PC-9 (cell line): ENCODE data around the gene DEAF1. TPM values are rescaled to one million over a fixed set of nuclear protein-coding genes. Genes with fewer than 3 reads are reported as not detected.

Experiments used
- BruUV-seq: library from RNA; stranded (reverse); fragments of 400-500 nt; replicated peaks from 2 replicates; lab custom pipeline; 2021; lab: Mats Ljungman, UMichigan
- CTCF ChIA-PET: fragments of 300-600 bp; sonication (Branson Sonifier 250); formaldehyde crosslinking; loops from one replicate; lab custom pipeline; 2022; ENCODE audit warnings: antibody characterized with exemption; lab: Charles Lee
- POLR2A ChIA-PET: fragments of 300-600 bp; sonication (Branson Sonifier 250); formaldehyde crosslinking; loops from one replicate; lab custom pipeline; 2022; ENCODE audit warnings: antibody characterized with exemption; ENCODE audit not compliant: unreplicated experiment; lab: Charles Lee
- DNase-seq, 2 experiments: peaks; one replicate each; pipeline versions ENCODE4 v3.0.0 to v3.0.0-alpha.2; 2015 to 2022; ENCODE audit warnings: mixed read lengths in 1 of 2
- H2AFZ ChIP-seq: fragments of 200-600 bp; sonication (generic); 2 replicates; pipeline ENCODE4 v1.8.1; 2017; ENCODE audit warnings: antibody characterized with exemption
- H3F3A ChIP-seq: fragments of 200-600 bp; sonication (generic); 2 replicates; pipeline ENCODE4 v1.8.1; 2017; ENCODE audit warnings: antibody characterized with exemption, mild to moderate bottlenecking, low read depth; ENCODE audit not compliant: insufficient read depth
- H3K27ac ChIP-seq: fragments of 200-600 bp; sonication (generic); 2 replicates; pipeline ENCODE4 v1.6.1; 2016; ENCODE audit warnings: mixed run types
- H3K27me3 ChIP-seq: fragments of 200-600 bp; sonication (generic); 2 replicates; pipeline ENCODE4 v1.6.1; 2016; ENCODE audit warnings: low read depth, mixed run types; ENCODE audit not compliant: insufficient read depth
- H3K36me3 ChIP-seq: fragments of 200-600 bp; sonication (generic); 2 replicates; pipeline ENCODE4 v1.6.1; 2016; ENCODE audit warnings: low read depth, mixed run types
- H3K4me1 ChIP-seq: fragments of 200-600 bp; sonication (generic); replicated peaks from 2 replicates; pipeline ENCODE4 v1.6.1; 2016; ENCODE audit warnings: mixed run types; ENCODE audit not compliant: insufficient read depth
- H3K4me2 ChIP-seq: fragments of 200-600 bp; sonication (generic); 2 replicates; pipeline ENCODE4 v1.6.1; 2017; ENCODE audit warnings: mixed run types
- H3K4me3 ChIP-seq: fragments of 200-600 bp; sonication (generic); 2 replicates; pipeline ENCODE4 v1.6.1; 2016; ENCODE audit warnings: mixed run types
- H3K79me2 ChIP-seq: fragments of 200-600 bp; sonication (generic); 2 replicates; pipeline ENCODE4 v1.6.1; 2017; ENCODE audit warnings: low read depth, mixed run types
- H3K9me2 ChIP-seq: fragments of 200-600 bp; sonication (generic); 2 replicates; pipeline ENCODE4 v1.8.1; 2017; ENCODE audit warnings: mild to moderate bottlenecking; ENCODE audit not compliant: insufficient read depth
- H3K9me3 ChIP-seq: fragments of 200-600 bp; sonication (generic); 2 replicates; pipeline ENCODE4 v1.8.1; 2016; ENCODE audit warnings: low read depth; ENCODE audit not compliant: insufficient read depth
- H4K20me1 ChIP-seq: fragments of 200-600 bp; sonication (generic); 2 replicates; pipeline ENCODE4 v1.8.1; 2017; ENCODE audit not compliant: insufficient read depth
- CTCF ChIP-seq: fragments of 200-600 bp; sonication (generic); conservative IDR thresholded peaks from 2 replicates; pipeline ENCODE4 v1.6.1; 2017; ENCODE audit warnings: mixed run types, antibody characterized with exemption, mild to moderate bottlenecking, moderate library complexity
- EZH2 ChIP-seq: fragments of 200-600 bp; sonication (generic); IDR thresholded peaks from 2 replicates; pipeline ENCODE4 v1.8.0; 2017; ENCODE audit warnings: antibody characterized with exemption, low read depth
- intact Hi-C: fragments of 100-400 bp; cut with micrococcal nuclease; formaldehyde crosslinking; loops from one replicate; pipeline ENCODE4 v1.10.0; 2022; ENCODE audit not compliant: unreplicated experiment
- total RNA-seq: library from RNA; stranded (reverse); gene quantifications from 2 replicates; pipeline ENCODE4 v1.2.3, GENCODE V29; 2021

DEAF1 gene
- total RNA-seq, 1 experiment from 2014 or later: 36.9 TPM

GRCh38 chr11:625636-626268 is 69.3 kb downstream of the DEAF1 start:
- Histone ChIP-seq H3K4me3 (no peak overlapping the region), H3K27me3 (no peaks in the 10 kb centered on the region), H3F3A (peaks cover 3% of the 10 kb centered on the region; the same call in 1 of the 2 replicates), H2AFZ (no peak overlapping the region), H3K4me1 (no peaks in the 10 kb centered on the region), H3K9me3 (no peaks in the 10 kb centered on the region), H3K36me3 (no peaks in the 10 kb centered on the region), H3K27ac (no peak overlapping the region), H3K4me2 (no peak overlapping the region), H4K20me1 (no peaks in the 10 kb centered on the region), H3K9me2 (no peaks in the 10 kb centered on the region), H3K79me2 (no peaks in the 10 kb centered on the region)
- BruUV-seq: no TSS peak
- intact Hi-C loops: no loop called here
- ChIA-PET CTCF (no interaction called here), POLR2A (no interaction called here)
- no peak for DNase-seq
- TF ChIP-seq CTCF (no peak), EZH2 (no peak)

GRCh38 chr11:624705-625635 is 70.1 kb downstream of the DEAF1 start, which contains the start of gene CDHR5:
Gene CDHR5 (minus strand): TSS chr11:624955. CDS start chr11:624902, 53 bp downstream.
- no peak within 1 kb of the TSS for H3K27ac ChIP-seq
- POLR2A ChIA-PET: no interaction called here
- peaks cover 3% of the 10 kb centered on the region; the same call in 1 of the 2 replicates for H3F3A ChIP-seq
- CTCF ChIA-PET: no interaction called here
- no peaks in the 10 kb centered on the region for H4K20me1 ChIP-seq
- no peaks in the 10 kb centered on the region for H3K9me2 ChIP-seq
- no peaks in the 10 kb centered on the region for H3K27me3 ChIP-seq
- H3K9me3 ChIP-seq: no peaks in the 10 kb centered on the region
- TF ChIP-seq CTCF (no peak), EZH2 (no peak)
- no peak within 1 kb of the TSS for H2AFZ ChIP-seq
- H3K36me3 ChIP-seq: no peaks in the 10 kb centered on the region
- H3K4me3 ChIP-seq: no peak within 1 kb of the TSS
- H3K4me1 ChIP-seq: no peaks in the 10 kb centered on the region
- H3K4me2 ChIP-seq: no peak within 1 kb of the TSS
- H3K79me2 ChIP-seq: no peaks in the 10 kb centered on the region
- no TSS peak for BruUV-seq
- intact Hi-C loops: no loop called here
- no peak for DNase-seq

DNA sequence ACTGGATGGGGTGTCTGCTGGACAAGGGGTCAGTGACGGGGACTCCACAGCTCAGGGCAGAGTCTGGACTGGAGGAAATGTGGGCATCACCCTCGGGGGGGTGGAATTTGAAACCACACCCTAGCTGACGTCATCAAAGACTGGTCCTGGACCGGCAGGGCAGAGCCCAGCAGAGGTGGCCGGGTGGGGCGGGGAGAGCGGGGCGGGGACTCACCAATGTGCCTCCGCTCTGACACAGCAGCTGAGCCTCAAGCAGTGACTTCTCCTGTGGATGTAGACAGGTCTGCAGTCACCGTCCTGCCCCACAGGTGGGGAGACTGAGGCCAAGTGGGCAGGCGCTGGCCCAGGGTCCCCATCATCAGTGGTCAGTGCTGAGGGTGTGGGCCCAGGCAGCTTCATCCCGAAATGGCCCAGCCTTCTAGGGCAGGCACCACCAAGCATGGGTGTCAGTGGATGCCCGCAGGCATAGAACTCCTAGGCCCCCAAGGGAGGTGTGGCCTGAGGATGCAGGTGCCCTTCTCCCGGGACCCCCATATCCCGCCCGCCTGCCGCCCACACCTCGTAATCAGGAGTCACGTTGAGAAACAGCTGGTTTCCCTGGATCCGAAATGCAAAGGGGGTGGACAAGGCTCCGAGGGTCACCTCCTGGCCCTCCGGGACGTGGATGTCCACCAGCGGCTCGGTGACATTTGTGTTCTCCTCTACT is 70.9 kb downstream of the DEAF1 start:
- DNase-seq: peak in 1 of 2 experiments; percentile 49
- H3K4me3 ChIP-seq: no peak overlapping the region
- no peaks in the 10 kb centered on the region for H4K20me1 ChIP-seq
- no peak overlapping the region for H3K27ac ChIP-seq
- H3F3A ChIP-seq: peaks cover 3% of the 10 kb centered on the region; the same call in 1 of the 2 replicates
- no peaks in the 10 kb centered on the region for H3K27me3 ChIP-seq
- no peak overlapping the region for H2AFZ ChIP-seq
- H3K4me2 ChIP-seq: no peak overlapping the region
- ChIA-PET POLR2A (no interaction called here), CTCF (no interaction called here)
- no TSS peak for BruUV-seq
- TF ChIP-seq EZH2 (no peak), CTCF (no peak)
- H3K79me2 ChIP-seq: no peaks in the 10 kb centered on the region
- H3K36me3 ChIP-seq: no peaks in the 10 kb centered on the region
- no peaks in the 10 kb centered on the region for H3K9me3 ChIP-seq
- intact Hi-C loops: no loop called here
- H3K9me2 ChIP-seq: no peaks in the 10 kb centered on the region
- no peaks in the 10 kb centered on the region for H3K4me1 ChIP-seq
